GM23248 (cell line): ENCODE data around the gene SRSF1.

Experiments used
- EZH2 ChIP-seq: fragments of 200-600 bp; sonication (generic); IDR thresholded peaks from 2 replicates; pipeline ENCODE4 v1.6.1; 2018; ENCODE audit warnings: antibody characterized with exemption, mild to moderate bottlenecking; ENCODE audit not compliant: insufficient read depth, poor library complexity, severe bottlenecking
- EZH2phosphoT487 ChIP-seq: fragments of 200-600 bp; sonication (generic); IDR thresholded peaks from 2 replicates; pipeline ENCODE4 v1.6.1; 2018; ENCODE audit warnings: antibody characterized with exemption, moderate library complexity, mild to moderate bottlenecking, low read depth; ENCODE audit not compliant: insufficient read depth

- no peak for TF ChIP-seq EZH2
- TF ChIP-seq EZH2phosphoT487: no peak
These were observed 40.2 kb downstream of the SRSF1 start for GRCh38 chr17:57966875-57967274.
